ENCODE measurements around the gene ABCF1. TPM values are rescaled to one million over a fixed set of nuclear protein-coding genes. Genes with fewer than 3 reads are reported as not detected.

Gene ABCF1
- total and polyA plus RNA-seq, 9 of the 15 experiments (the other 6 are each of a cell fraction or from before 2014, with no cell fraction given) = 41.6 to 193 (median 102) TPM

GRCh38 chr6:30571075-30571761, at the start of gene ABCF1 (continued):
- TF ChIP-seq CTCFL (IDR thresholded peaks at IDR 0.05; ENCODE audit: borderline replicate concordance, insufficient read depth, low read depth, low read length, poor library complexity, severe bottlenecking) (no peak), HNRNPLL (IDR thresholded peaks at IDR 0.05; ENCODE audit: low read depth, low read length, poor library complexity, severe bottlenecking) (peak; percentile 100), SP1 (CRISPR knock-in tag; IDR thresholded peaks at IDR 0.05) (peak; percentile 98), NBN (IDR thresholded peaks at IDR 0.05; ENCODE audit: low read depth) (peak; percentile 54), KDM4B (IDR thresholded peaks at IDR 0.05; ENCODE audit: borderline replicate concordance in 2 of 2, low read depth in 1 of 2) (peak in 1 of 2 experiments; percentile 87; a peak in 1 of 4 replicates), ZBTB1 (CRISPR knock-in tag; IDR thresholded peaks at IDR 0.05; ENCODE audit: borderline replicate concordance, low read depth) (peak; percentile 54; the same call in 1 of the 2 replicates), STAT5B (CRISPR knock-in tag; IDR thresholded peaks at IDR 0.05) (no peak), DPF2 (IDR thresholded peaks at IDR 0.05) (peak; percentile 40; the same call in 1 of the 2 replicates), ZEB2 (IDR thresholded peaks at IDR 0.05) (0 out of 2 replicates have a peak, but pooled peaks have one; percentile 64), MAX (CRISPR knock-in tag; IDR thresholded peaks at IDR 0.05) (peak; percentile 100), MEF2A (IDR thresholded peaks at IDR 0.05; ENCODE audit: control insufficient read depth, low read depth, low read length) (no peak), KLF1 (tag; IDR thresholded peaks at IDR 0.05) (peak; percentile 49; the same call in 1 of the 2 replicates), EGR1 (conservative IDR thresholded peaks at IDR 0.05) (peak; percentile 90), MCM7 (IDR thresholded peaks at IDR 0.05) (no peak), CXXC5 (CRISPR knock-in tag; IDR thresholded peaks at IDR 0.05) (peak; percentile 98), NFRKB (IDR thresholded peaks at IDR 0.05; ENCODE audit: low read depth) (peak; percentile 22; the same call in 1 of the 2 replicates), ERF (CRISPR knock-in tag; IDR thresholded peaks at IDR 0.05) (peak; percentile 94; the same call in 1 of the 2 replicates), KDM2B (CRISPR knock-in tag; IDR thresholded peaks at IDR 0.05) (peak; percentile 89; the same call in 1 of the 2 replicates), ETV1 (tag; conservative IDR thresholded peaks at IDR 0.05; ENCODE audit: low read depth) (peak; percentile 80), HIVEP1 (CRISPR knock-in tag; IDR thresholded peaks at IDR 0.05) (peak; percentile 87), ZNF561 (CRISPR knock-in tag; conservative IDR thresholded peaks at IDR 0.05) (no peak), PCBP1 (IDR thresholded peaks at IDR 0.05; ENCODE audit: low read depth, low read length, poor library complexity, severe bottlenecking) (peak; percentile 80), XRCC3 (IDR thresholded peaks at IDR 0.05) (no peak), TRIM24 (IDR thresholded peaks at IDR 0.05) (peak; percentile 4 to 81; a peak in 2 of 4 replicates)
- TF ChIP-seq, protein P1, sequence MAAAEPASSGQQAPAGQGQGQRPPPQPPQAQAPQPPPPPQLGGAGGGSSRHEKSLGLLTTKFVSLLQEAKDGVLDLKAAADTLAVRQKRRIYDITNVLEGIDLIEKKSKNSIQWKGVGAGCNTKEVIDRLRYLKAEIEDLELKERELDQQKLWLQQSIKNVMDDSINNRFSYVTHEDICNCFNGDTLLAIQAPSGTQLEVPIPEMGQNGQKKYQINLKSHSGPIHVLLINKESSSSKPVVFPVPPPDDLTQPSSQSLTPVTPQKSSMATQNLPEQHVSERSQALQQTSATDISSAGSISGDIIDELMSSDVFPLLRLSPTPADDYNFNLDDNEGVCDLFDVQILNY (CRISPR knock-in tag; IDR thresholded peaks at IDR 0.05) = no peak
- TF ChIP-seq, protein P2, sequence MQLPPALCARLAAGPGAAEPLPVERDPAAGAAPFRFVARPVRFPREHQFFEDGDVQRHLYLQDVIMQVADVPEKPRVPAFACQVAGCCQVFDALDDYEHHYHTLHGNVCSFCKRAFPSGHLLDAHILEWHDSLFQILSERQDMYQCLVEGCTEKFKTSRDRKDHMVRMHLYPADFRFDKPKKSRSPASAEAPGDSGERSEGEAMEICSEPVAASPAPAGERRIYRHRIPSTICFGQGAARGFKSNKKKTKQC (CRISPR knock-in tag; IDR thresholded peaks at IDR 0.05) = no peak; the same call in 1 of the 2 replicates

All from K562 (cell line).